ENCODE results near the gene PDE6H.

Gene PDE6H

DNA sequence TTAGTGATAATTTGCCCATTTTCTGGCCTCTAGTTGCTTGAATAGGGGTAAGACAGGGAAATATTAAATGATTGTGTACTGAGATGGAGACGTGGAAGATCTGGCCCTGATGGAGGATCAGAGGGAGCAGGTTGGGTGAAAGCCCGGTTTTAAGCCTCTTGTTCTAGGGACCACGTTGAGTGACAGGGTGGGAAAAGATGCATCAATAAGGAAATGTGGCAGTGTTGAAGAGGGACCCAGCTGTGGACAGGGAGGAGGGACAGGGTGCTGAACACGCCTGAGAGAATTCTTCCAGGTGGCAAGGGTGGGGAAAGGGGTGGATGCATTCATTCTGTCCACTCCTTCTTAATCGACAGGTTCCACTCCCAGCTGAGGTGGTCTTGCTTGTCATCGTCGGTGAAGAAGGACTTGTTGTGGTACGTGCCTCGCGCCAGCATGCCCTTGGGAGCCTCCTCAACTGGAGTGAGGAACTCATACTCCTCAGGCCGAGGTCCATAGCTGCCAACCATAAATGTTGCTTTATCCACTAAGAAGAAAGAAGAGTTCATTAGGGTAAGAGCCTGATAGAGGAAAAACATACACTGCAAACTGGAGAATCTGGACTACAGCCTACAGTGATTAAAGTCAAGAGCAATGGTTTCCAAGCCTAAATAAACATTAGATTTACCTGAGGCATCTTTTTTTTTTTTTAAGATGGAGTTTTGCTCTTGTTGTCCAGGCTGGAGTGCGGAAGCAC is 30.5 kb upstream of the PDE6H start:
- H3K4me3 Mint-ChIP-seq: no peak overlapping the region
- H3K4me1 Mint-ChIP-seq (ENCODE audit: low read depth): peaks cover 69% of the 10 kb centered on the region
- H3K36me3 Mint-ChIP-seq: peaks cover 36% of the 10 kb centered on the region
- peak overlapping the region; percentile 31 for H3K27ac Mint-ChIP-seq
- H3K9me3 Mint-ChIP-seq (ENCODE audit: low read depth): no peaks in the 10 kb centered on the region
- no peaks in the 10 kb centered on the region for H3K27me3 Mint-ChIP-seq

- Mint-ChIP-seq H3K36me3 (peaks cover 50% of the 10 kb centered on the region), H3K27ac (peak overlapping the region; percentile 100), H3K4me1 (ENCODE audit: low read depth) (peaks cover 74% of the 10 kb centered on the region), H3K9me3 (ENCODE audit: low read depth) (no peaks in the 10 kb centered on the region), H3K4me3 (peak overlapping the region; percentile 62), H3K27me3 (no peaks in the 10 kb centered on the region)
Measured at GRCh38 chr12:14946162-14946561, 26.7 kb upstream of the PDE6H start.

GRCh38 chr12:14946861-14947260 is 26.0 kb upstream of the PDE6H start:
- Mint-ChIP-seq H3K27me3 (no peaks in the 10 kb centered on the region), H3K4me1 (ENCODE audit: low read depth) (peaks cover 81% of the 10 kb centered on the region), H3K9me3 (ENCODE audit: low read depth) (no peaks in the 10 kb centered on the region), H3K27ac (peak overlapping the region; percentile 100), H3K4me3 (peak overlapping the region; percentile 92), H3K36me3 (peaks cover 51% of the 10 kb centered on the region)

GRCh38 chr12:14948672-14949071 is 24.2 kb upstream of the PDE6H start:
- Mint-ChIP-seq H3K4me3 (peak overlapping the region; percentile 92), H3K36me3 (peaks cover 46% of the 10 kb centered on the region), H3K9me3 (ENCODE audit: low read depth) (no peaks in the 10 kb centered on the region), H3K27ac (peak overlapping the region; percentile 100), H3K4me1 (ENCODE audit: low read depth) (peaks cover 92% of the 10 kb centered on the region), H3K27me3 (no peaks in the 10 kb centered on the region)

DNA sequence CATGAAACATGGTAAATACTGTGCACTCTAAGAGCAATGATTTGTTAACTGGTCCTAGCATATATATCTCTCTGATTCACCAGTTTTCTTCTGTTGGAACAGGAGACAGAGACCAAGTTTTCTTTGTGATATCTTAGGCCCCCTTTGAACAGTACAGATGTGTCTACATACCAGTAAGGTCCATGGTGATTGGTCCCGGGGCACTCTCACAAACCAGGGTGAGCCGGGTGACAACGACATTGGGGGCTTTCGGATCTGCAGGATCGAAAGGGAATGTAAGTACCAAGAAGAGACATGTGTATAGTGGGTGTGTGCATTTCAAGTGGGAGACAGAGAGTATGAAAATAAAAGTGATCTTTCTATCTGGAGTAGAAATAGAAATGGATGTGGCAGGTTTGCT is 23.2 kb upstream of the PDE6H start:
- H3K27ac Mint-ChIP-seq: peak overlapping the region; percentile 100
- H3K27me3 Mint-ChIP-seq: no peaks in the 10 kb centered on the region
- H3K4me3 Mint-ChIP-seq: peak overlapping the region; percentile 92
- no peaks in the 10 kb centered on the region for H3K9me3 Mint-ChIP-seq (ENCODE audit: low read depth)
- H3K36me3 Mint-ChIP-seq: peaks cover 48% of the 10 kb centered on the region
- peaks cover 99% of the 10 kb centered on the region for H3K4me1 Mint-ChIP-seq (ENCODE audit: low read depth)

GRCh38 chr12:14950421-14950820 is 22.4 kb upstream of the PDE6H start:
- Mint-ChIP-seq H3K4me3 (peak overlapping the region; percentile 92), H3K27me3 (no peaks in the 10 kb centered on the region), H3K27ac (peak overlapping the region; percentile 100), H3K9me3 (ENCODE audit: low read depth) (no peaks in the 10 kb centered on the region), H3K36me3 (peaks cover 43% of the 10 kb centered on the region), H3K4me1 (ENCODE audit: low read depth) (peaks cover 95% of the 10 kb centered on the region)

- Mint-ChIP-seq H3K4me3 (peak overlapping the region; percentile 92), H3K4me1 (ENCODE audit: low read depth) (peaks cover 95% of the 10 kb centered on the region), H3K27me3 (no peaks in the 10 kb centered on the region), H3K27ac (peak overlapping the region; percentile 100), H3K36me3 (peaks cover 38% of the 10 kb centered on the region), H3K9me3 (ENCODE audit: low read depth) (no peaks in the 10 kb centered on the region)
Measured at GRCh38 chr12:14950982-14951746, 21.7 kb upstream of the PDE6H start.

GRCh38 chr12:14951851-14952250 is 21.0 kb upstream of the PDE6H start:
- Mint-ChIP-seq H3K9me3 (ENCODE audit: low read depth) (no peaks in the 10 kb centered on the region), H3K27ac (peak overlapping the region; percentile 100), H3K4me1 (ENCODE audit: low read depth) (peaks cover 95% of the 10 kb centered on the region), H3K4me3 (peak overlapping the region; percentile 92), H3K27me3 (no peaks in the 10 kb centered on the region), H3K36me3 (peaks cover 33% of the 10 kb centered on the region)

DNA sequence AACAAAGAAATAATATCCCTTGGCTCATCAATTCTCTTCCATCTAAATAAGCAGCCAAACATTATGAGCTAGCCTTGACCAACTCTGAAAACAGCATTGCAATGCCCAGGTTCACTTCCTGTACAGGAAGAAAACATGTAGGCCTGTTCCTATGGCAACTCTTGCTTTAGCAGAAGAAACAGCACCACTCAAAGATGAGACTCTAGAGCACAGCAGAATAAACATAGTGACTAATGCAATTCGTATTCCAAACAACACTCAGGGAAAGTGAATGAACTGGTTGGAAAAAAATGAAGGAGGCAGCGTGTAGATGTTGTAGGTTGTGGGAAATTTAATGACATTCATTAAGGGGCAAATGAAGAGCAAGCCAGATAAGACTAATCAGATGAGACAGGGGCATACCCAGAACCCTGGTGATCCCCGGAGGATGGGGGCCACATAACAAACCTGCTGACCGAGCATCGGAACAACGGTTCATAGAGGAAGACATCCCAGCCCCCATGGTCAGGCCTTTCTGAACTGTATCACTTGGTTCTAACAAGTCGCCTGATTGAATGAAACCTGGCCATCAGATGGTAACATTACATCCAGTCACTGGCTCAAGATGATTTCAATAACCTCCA is 20.4 kb upstream of the PDE6H start:
- Mint-ChIP-seq H3K9me3 (ENCODE audit: low read depth) (no peaks in the 10 kb centered on the region), H3K4me1 (ENCODE audit: low read depth) (peaks cover 94% of the 10 kb centered on the region), H3K27ac (peak overlapping the region; percentile 100)

GRCh38 chr12:14953752-14954151 is 19.1 kb upstream of the PDE6H start:
- Mint-ChIP-seq H3K9me3 (ENCODE audit: low read depth) (no peaks in the 10 kb centered on the region), H3K4me3 (peak overlapping the region; percentile 92), H3K4me1 (ENCODE audit: low read depth) (peaks cover 95% of the 10 kb centered on the region), H3K27me3 (no peaks in the 10 kb centered on the region), H3K27ac (peak overlapping the region; percentile 100), H3K36me3 (peaks cover 27% of the 10 kb centered on the region)

More for the DNA sequence above, 20.4 kb upstream of the PDE6H start:
- Mint-ChIP-seq H3K36me3 (peaks cover 29% of the 10 kb centered on the region), H3K27me3 (no peaks in the 10 kb centered on the region), H3K4me3 (peak overlapping the region; percentile 92)

DNA sequence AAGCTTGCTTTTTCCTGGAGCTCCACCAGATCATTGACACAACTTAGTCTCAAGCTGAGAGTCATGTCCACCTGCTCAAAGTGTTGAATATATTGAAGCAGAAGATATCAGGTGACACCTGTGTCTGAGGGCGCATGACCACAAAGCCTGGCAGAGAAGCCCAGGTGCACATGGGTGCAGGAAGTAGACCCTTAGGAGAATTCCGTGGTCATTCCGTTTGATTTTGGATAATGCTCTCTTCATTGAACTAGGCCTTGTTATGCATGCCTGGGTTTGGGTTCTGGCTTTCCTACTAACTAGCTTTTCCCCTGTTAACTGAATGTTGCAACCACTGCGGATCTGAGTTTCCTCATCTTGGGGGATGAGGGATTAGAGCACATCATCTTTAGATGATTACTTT is 18.6 kb upstream of the PDE6H start:
- Mint-ChIP-seq H3K9me3 (ENCODE audit: low read depth) (no peaks in the 10 kb centered on the region), H3K27me3 (no peaks in the 10 kb centered on the region), H3K36me3 (peaks cover 22% of the 10 kb centered on the region), H3K4me1 (ENCODE audit: low read depth) (peaks cover 94% of the 10 kb centered on the region), H3K4me3 (peak overlapping the region; percentile 92), H3K27ac (peak overlapping the region; percentile 100)

GRCh38 chr12:14956024-14956891 is 16.6 kb upstream of the PDE6H start:
- Mint-ChIP-seq H3K27ac (peak overlapping the region; percentile 98), H3K36me3 (peaks cover 16% of the 10 kb centered on the region), H3K9me3 (ENCODE audit: low read depth) (no peaks in the 10 kb centered on the region), H3K4me1 (ENCODE audit: low read depth) (peaks cover 84% of the 10 kb centered on the region), H3K27me3 (no peaks in the 10 kb centered on the region), H3K4me3 (peak overlapping the region; percentile 99)

DNA sequence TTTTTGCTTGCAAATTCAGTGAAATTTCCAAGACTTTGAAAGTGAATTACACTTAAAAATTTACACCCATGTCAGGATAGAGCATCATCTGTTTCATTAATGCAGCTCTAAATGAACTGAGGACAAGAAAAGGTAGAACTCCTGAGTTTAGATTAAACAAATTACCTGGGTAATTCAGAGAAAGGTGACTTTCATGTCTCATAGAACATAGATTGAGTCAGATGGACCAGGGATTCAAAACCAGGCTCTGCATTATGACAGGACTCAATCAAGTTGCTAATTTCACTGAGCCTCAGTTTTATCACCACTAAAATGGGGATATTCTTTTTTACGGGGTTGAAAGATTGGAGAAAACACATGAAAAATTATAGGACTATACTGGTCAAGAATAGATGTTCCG is 15.9 kb upstream of the PDE6H start:
- Mint-ChIP-seq H3K27ac (peak overlapping the region; percentile 98), H3K36me3 (peaks cover 14% of the 10 kb centered on the region), H3K27me3 (no peaks in the 10 kb centered on the region), H3K4me1 (ENCODE audit: low read depth) (peaks cover 82% of the 10 kb centered on the region), H3K4me3 (peak overlapping the region; percentile 99), H3K9me3 (ENCODE audit: low read depth) (no peaks in the 10 kb centered on the region)

DNA sequence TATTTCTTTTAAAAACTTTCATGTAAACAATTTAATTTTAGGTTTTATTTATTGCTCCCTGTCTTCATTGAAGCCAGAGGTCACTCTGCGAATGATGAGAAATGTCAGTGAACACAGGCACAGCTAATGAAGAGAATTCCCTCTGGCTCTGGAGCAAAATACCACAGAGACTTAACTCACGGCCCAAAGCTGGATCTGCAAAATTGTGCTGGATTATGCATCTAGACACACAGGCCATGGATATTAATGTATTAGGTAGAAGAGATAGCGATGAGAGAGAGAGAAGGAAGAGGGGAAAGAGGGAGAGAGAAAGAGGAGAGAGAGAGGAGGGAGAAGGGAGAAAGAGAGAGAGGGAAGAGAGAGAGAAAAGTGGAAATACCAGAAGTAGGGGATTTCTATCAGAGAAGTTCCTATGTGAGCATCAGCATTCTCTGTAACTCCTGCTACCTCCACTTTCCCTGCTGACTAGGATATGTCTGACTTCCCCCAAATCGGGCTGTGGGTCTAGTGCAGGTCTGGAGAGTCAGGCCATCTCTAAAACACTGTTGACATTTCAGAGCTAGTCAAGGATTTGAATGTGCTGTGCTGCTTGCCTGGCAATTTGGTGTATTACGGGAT is 15.2 kb upstream of the PDE6H start:
- Mint-ChIP-seq H3K9me3 (ENCODE audit: low read depth) (no peaks in the 10 kb centered on the region), H3K4me1 (ENCODE audit: low read depth) (peaks cover 81% of the 10 kb centered on the region), H3K4me3 (peak overlapping the region; percentile 99), H3K27ac (peak overlapping the region; percentile 98), H3K27me3 (no peaks in the 10 kb centered on the region), H3K36me3 (peaks cover 12% of the 10 kb centered on the region)

All from activated naive CD8-positive, alpha-beta T cell (primary cell).